GM18858 (cell line): ENCODE results near the gene FAM168A.

ENCODE experiments used
- ATAC-seq: cut with Tn5 transposase; IDR thresholded peaks from one replicate; pipeline ENCODE4 v1.9.1; 2021; ENCODE audit not compliant: unreplicated experiment

FAM168A gene

DNA sequence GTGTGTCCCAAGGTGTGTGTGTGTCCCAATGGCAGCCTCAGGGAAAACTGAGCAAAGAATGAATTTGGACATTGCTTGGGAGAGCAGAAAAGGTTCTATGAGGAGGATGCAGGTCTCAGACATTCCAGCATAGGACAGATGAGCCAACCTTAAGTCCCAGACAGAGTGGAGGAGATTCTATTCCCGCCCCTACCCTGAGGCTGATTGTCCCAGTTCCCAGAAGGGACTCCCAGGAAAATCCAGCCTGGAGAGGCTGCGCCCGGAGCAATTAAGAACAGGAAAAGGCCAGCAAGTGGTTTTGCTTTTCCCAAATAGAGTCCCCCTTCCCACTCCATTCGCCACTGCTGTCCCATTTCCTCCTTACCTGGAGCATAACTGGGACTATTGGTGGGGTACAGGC is 167.6 kb downstream of the FAM168A start:
- no peak for ATAC-seq

DNA sequence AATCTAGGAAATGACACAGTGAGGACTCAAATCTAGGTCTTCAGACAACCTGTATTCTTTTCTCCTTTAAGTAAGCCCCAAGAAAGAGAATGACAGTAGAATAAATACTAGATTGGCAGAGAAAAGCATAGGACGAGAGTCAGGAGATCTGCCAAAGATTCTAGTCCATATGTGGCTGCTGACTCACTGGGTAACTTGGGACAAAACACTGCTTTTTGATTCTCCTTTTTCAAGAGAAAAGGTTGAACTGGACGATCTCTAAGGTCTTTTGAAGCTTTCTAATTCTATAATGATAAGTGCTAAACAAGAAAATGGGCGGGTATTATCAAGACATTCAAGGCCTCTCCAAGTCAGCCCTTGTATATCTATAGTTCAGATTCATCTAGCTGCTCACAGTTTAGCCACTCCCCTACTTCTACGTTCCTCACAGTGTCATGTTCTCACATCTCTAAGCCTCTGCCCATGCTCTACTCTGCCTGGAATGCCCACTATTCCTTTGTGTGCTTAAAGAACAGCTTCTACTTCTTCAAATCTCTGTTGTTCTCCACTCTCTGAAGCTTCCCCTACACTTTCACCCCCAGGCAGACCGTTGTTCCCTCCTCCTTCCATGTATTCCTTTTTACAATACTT is 168.7 kb downstream of the FAM168A start:
- no peak for ATAC-seq

DNA sequence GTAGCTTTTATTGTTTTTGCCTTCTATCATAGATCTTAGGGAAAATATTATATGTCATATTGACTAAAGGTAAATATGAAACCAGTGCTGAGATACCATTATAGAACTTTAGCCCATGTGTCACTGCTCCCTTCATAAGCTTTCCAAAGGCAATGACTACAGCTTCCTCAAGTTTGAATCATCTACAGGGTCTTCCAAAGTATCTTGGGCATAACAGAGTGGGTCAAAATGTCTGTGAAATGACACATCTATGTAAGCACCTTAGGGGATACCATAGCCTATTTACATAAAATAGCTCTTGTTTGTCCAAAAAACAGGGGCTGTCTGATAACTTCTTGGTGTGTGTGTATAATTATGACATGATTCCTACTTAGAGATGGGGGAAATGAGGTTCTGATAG is 169.2 kb downstream of the FAM168A start:
- no peak for ATAC-seq

DNA sequence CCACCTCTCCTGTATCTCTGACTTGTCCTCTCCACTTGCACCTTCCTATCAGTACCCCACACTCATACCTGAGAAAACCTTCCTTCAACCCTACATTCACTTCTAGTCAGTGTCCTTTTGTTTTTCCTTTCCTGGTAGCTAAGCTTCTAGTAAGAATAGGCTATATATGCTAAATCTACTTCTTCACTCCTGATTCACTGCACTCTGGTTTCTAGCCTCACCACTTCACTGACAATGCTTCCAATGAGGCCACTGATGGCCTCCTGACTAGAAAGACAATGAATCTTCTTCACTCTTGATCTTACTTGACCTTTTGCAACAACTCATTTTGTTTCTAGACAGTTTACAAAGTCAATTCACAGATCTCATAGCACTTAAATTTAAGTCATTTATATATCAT is 169.7 kb downstream of the FAM168A start:
- no peak for ATAC-seq

DNA sequence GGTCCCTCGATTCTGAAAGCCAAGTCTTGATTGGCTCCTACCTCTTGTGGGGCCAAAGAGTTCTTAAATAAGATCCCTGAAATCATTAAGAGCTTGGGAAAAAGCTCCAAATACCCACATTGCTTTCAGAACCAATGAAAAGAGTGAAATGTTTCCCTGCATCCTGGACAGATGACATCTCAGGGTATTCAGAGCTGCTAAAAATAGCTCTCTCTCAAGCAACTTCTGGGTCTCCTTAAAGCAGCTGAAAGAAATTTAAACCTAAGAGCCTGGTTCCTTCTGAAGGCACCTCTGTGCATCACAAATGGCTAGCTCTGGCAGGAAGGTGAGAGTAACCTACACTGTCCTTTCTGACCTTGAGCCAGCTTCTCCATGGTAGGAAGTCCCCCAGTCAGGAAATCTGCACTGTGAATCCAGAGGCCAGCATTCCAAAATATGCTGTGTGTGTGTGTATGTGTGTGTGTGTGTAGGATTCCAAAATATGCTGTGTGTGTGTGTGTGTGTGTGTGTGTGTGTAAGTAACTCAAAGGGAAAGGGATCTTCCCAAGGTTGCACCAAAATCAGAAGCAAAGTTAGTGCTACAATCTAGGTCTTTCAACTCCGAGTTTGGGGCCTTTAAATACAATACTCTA is 171.6 kb downstream of the FAM168A start:
- ATAC-seq, result no peak

DNA sequence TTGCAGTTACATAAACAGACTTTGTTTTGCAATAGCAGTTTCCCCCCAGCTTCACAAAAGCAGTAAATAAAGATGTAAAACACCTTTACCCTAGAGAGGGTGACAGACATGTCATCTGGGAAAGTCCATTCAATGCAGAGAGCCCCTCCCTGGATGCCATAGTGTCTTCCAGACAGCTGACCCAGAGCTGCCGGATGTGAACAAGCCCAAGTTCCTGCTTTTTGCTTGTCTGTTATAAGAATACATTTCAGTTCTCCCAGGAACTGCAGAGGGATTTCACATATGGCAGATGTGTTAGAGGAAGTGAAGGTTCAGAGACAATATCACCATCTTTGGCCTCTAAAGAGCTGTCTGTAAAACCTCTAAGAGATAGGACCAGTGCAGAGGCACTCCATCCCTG is 172.8 kb downstream of the FAM168A start:
- no peak for ATAC-seq

DNA sequence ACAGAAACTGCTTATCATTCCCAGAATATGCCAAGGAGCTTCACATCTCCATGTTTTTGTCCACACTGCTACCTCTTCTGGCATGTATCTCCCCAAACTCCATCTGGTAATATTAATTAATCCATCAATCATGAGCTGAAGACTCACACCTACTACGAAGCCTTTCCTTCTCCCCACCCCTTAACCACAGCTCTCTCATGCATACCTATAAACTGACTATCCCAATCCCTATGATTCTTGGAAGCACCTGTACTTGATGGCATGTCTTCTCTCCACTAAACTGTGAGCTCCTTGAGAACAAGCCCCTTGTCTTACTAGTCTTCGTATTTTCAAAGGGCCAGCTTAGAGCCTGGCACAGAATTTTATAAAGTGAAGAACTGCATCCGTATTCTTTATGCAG is 174.4 kb downstream of the FAM168A start:
- ATAC-seq, result no peak

DNA sequence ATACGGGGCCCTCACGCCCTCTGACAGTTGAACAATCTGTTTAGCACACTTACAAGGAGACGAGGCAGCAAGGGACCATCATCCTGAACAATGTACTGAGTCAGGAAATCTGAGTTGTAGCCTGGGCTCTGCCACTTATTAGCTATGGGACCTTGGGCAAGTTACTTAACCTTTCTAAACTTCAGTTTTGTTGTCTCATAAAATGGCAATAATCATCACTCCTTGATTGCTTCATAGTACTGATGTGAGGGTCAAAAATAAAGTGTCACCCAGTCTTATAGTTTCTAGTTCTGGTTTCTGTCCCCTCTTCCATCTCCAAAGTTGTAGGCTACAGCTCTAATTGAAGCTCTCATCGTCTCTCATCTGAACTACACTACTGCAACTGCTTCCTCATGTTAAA is 175.0 kb downstream of the FAM168A start:
- no peak for ATAC-seq

DNA sequence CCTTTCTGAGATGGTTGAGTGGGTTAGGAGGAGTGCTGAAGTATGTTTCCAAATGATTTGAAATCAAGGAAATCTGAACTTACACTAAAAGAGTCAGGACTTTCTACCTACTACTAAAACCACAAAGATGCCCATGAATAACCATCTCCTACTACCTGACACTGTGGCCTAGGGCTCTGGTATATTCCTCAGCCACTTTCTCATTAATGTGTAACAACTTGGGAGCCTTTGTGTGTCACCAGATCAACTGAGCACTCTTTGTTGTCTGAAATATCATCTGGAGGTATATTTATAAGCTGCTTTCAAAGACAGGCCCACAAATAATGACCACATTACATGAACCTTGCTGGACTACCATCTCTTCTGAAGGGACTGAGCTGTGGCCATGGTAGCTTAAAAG is 177.8 kb downstream of the FAM168A start:
- no peak for ATAC-seq

DNA sequence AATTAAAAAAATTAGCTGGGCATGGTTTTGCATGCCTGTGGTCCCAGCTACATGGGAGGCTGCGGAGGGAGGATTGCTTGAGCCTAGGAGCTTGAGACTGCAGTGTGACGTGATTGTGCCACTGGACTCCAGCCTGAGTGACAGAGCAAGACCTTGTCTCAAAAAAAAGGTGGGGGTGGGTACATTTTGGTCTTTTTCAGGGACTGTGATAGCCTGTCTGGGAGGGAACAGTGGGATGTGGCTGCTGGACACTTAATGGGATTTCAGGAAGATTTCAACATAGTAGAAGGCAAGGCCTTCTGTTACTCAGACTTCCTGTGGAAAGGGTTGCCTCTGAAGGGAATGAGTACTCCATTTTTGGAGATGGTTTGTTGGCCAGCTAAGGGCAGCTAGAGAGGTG is 181.1 kb downstream of the FAM168A start:
- ATAC-seq, result no peak

DNA sequence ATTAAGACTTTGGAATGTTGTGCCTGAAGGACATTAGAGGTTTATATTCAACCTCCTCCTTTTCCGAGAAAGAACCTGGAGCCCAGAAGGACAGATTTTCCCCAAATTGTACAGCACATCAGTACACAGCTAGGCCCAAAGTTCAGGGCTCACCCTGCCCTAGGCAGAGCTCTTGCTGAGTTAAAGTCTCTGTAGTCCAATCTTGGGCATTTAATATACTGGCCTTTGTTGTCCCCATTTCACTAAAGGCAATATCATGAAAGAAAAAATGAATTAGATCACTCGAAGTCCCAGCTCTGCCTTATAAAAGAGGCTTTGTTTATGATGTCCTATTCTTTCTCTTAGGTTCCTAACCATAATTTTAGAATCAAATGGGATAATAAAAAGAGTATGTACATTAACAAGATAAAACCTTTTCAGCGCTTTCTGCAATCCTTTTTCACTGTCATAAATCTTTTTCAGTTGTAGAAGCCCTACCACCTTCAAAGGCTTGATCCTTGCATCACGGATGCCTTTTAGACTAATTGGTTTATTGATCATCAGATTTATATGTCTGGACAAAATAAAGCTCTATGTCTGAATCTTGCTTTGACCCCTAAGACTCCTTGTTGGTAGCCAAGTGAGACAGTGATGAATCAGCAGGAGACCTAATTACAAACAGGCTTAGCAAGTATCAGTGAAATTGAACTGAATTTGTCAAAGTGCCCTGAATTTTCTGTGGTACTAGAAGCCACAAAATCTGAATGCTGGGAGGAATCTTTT is 181.9 kb downstream of the FAM168A start:
- no peak for ATAC-seq

DNA sequence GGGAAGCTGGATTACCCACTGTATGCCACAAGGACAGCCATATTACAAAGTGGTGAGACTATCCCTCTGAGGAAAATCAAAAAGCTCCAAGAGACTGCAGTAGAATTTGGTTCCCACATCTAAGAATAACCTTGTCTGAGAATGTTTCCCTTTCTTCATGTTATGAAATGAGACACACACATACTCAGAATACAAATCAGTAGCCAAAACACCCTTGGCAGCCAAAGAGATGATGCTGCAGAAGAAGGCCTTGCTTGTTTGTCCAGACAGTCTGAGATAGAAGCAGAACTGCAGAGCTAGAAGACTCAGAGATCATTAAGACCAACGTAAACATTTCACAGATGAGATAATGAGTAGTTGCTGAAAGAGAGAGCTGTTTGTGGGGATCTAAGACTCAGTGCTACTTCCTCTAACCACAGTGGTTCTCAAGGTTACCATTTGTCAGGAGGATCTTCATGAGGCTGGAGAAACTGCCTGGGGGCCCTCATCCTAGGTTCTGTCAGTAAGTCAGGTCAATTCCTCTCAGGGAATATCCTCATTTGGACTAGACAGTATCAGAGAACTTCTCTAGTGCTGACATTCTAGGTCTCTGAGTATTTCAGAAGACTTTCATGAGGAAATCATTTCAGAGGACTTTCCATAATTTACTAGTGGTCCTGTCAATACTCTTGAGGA is 182.8 kb downstream of the FAM168A start:
- no peak for ATAC-seq

DNA sequence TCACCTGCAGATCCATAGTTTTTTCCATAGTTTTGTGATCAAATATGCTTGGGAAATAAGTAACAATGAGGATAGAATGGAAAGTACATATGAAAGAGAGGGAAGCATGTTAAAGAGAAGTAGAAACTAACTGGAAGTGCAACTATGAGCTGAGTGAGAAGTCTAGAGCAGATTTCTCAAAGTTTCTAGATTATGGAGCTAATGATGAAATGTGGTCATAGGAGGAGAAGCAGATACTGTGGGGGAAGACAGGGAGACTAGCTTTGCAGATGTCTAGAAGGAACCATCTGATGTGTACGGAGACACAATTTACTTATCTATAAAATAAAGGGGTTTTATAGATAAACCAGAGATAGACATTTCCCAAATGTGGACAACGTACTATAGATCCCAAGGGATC is 184.7 kb downstream of the FAM168A start:
- ATAC-seq, result no peak

DNA sequence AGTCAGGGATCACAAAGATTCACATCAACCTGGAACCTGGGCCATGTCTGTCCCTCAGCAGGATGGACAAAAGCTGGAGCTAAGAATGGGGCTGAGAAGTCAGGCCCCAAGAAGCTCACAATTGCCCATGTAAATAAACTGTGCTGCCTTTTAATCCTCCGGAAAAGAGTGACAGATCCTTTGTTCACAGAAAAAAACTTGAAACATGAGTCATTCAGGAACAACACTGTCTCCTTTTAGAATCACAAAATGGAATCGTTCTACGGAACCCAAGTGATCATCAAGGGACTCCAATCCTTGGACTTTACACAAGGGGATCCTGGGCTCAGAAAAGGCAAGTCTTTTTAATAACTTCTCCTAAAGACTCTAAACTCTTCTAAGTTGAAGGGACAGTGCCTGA is 185.6 kb downstream of the FAM168A start:
- no peak for ATAC-seq

DNA sequence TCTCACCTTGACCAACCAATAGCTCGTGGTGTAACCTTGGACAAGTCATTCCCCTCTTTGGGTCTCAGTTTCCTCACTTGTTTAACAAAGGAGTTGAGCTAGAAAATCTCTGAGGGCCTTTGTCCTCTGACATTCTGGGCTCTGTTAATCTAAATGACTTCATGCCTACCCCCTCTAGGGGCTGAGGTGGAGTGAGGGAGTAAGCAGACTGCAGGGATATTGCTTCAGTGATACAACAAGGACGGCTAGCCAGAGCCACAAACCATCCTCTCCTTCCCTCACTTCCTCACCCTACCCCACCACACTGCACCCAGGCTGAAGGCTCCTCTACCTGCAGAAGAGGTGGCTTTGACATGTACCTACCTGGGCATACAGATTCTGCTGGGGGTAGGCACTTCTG is 186.9 kb downstream of the FAM168A start:
- no peak for ATAC-seq

DNA sequence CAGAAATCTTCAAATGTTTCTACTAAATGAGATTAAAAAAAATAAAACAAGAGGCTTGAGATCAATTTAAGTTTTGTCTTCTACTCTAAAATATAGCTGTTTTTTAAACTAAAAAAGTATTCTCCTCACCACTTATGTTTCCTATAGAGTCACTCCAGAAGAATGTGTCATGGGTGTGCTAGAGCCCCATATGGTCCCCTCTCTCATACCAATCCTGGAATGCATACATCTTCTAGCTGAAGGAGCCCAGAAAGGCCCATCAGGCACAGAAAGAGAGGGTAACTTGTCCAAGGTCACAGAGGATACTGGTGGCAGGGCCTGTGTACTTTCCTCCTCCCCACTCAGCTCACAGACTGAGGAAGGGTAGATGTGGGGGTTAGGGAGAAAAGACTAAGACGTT is 187.3 kb downstream of the FAM168A start:
- ATAC-seq, result no peak

DNA sequence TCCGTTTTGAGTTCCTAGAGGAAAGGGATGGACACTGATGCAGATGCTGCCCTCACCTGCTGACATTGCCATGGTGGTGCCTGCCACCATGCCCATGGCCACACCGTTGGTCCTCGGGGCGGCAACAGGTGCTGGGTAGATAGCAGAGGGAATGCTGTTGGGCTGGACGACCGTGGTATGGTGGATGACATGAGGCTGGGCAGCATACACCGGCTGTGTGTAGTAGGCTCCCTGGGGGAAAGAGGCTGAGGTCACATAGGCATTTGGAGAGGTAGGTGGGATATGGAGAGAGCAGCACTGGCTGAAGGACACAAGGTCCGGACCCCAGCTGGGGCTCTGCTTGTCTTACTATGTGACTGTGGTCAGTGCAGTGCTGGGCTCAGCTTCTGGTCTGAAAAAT is 188.5 kb downstream of the FAM168A start:
- ATAC-seq, result no peak

DNA sequence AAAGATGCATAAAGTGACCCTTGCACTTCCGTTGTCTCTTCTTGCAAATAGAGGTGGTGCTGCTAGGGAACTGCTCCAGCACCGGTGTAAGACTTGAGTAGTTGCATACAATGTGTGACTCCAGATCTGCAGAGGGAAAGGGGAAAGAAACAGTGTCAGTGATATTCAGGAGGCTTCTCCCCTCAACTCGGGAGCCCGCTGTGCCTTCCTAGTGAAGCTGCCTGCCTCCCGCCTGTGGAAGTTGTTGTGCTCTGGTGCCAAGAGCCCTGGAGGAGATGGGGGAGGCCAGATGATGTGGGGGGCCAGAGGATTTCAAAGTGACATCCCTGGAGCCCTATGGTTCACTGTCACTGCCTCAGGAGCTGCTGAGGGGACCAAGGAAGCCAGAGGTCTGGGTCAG is 191.3 kb downstream of the FAM168A start:
- no peak for ATAC-seq

DNA sequence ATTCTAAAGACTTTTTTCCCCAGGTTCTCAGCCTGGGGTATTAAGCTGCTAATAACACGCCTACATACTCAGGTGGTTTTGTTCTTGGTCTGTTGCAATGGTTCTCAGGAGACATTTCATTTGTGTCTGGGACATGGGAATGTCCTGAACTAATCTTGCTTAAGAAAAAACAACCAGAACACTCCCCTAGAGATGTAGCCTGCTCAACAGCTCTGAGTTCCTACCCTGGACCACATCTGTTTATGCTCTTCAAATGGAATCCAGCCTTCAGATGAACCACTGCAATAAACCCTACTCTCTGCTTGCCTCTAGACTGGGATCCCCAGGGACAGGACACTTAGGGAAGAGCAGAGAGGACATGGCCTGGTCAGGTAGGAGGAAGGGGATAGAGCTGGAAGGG is 191.8 kb downstream of the FAM168A start:
- no peak for ATAC-seq

DNA sequence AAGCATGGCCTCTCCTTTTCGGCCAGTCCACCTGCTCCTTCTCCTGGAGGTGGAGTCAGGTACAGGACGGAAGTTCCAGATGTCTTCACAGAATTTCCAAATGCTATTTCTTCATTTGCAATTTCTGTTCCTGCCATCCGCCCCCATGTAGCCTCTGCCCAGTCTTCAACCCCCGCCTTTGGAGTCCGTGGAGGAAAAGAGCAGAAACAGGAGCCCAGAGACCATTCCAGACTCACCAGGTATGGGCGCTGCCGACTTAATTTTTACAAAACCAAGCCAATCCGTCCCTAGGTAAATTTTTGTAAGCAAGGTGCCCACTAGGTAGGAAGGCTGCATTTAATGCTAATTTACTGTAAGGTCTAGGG is 192.8 kb downstream of the FAM168A start:
- no peak for ATAC-seq

DNA sequence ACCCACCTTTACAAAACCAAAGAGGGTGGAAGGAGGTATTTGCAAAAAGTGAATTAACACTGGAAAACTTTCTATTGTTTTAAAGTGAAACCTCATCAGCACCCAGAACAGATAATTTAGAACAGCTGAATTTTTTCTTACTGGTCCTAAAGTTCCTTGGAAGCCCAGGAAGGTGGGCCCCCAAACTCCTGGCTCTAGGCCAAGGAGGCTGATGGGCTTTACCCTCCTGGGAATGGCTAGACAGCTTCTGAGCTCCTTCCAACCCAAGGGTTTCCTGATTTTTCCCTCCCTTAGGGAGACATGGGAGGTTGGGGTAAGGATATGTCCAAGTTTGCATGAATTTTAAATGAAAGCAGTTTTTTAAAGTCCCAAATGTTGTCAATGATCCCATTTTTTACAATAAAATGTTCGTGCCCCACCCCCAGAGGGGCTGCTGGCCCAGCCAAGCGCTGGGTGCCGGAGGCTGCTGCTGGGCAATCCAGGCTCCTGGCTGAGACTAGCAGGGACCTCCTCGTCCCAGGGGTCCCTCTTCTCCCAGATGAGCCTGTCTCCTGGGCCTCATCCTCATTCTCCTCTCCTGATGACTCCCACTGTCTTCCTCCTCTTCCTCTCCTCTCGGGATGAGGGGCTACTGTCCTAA is 193.3 kb downstream of the FAM168A start:
- no peak for ATAC-seq

DNA sequence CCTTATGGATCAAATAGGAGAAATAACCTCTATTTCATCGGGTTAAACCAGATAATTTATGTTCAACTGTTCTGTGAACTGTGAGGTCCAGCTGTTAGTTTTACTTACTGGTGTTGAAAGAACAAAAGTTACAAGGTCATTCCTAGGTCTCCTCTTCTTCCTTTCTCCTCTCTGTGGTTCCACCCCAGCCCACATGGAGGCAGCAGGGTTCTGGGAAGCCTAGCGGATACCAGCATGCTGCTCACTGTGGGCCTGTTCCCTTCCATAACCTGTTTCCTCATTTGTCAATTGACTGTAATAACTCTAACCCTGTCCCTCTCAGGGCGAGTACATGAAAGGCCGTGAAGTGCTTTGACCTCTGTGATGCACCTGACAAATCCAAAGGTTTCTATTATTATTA is 193.9 kb downstream of the FAM168A start:
- no peak for ATAC-seq
